GM21786 (cell line): ENCODE data around the gene WDFY2.

Source experiments
- ATAC-seq: cut with Tn5 transposase; IDR thresholded peaks from one replicate; pipeline ENCODE4 v1.9.1; 2021; ENCODE audit not compliant: unreplicated experiment

WDFY2 gene

DNA sequence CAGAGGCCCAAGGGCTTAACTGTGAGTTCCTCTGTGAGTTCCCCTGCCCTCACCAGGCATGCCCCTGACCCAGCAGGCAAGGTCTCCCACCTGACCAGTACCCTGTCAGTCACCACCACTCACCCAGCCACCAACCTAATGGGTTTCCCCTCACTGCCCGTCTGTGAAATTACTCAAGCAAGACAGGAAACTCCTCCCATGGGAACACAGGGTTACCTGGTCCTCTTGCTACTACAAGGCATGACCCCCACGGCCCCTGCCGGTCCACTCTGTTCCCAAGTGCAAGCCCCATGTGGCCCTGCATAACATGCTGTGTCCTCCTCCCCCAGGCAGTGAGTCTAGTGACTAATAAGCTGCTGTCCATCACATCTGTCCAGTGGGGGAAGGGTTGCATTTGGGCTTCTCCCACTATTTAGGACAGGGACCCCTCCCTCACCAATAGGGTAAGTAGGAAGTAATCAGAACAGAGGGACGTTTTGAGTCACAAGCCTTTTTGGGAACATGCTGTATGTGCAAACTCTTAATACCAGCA, 227.7 kb downstream of the WDFY2 start:
- ATAC-seq: peak; percentile 45

DNA sequence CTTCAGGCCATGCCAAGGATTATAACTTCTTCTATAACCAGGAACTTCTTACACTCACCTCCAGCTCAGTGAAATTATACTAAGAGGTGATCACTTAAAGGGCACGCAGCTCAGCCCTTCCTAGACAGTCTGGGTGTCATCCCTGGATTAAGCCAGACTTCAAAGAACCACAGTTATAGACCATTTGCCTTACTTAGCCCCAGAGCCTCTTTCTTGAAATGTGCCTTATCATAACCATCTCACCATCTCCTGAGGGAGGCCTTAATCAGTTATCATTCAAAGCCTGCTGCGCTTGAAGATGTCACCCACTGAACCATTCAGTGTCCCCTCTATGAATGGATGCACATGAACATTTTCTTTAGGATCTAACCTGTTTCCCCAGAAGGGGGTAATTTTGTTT, 229.8 kb downstream of the WDFY2 start:
- ATAC-seq: no peak

- peak; percentile 66 for ATAC-seq
Observed at GRCh38 chr13:51814825-51815650, 230.8 kb downstream of the WDFY2 start.

DNA sequence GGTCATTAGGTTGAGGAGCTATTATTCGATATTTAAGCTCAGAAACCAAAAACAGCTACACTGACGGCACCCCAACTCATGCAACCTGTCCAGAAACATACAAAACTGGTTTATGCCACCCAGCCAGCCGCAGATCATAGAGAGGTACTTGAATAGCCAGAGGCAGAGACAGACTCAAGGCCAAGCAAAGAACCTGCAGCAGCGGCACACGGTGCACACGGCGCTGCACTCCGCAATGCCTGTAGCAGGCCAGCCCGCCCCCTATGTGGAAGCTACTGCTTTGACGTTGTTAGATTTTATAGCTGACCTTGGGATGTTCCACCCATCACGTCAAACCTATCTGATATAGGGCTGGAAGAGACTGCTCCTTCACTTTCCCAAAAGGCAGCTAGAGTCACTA, 231.6 kb downstream of the WDFY2 start:
- ATAC-seq: no peak

- no peak for ATAC-seq
Observed at GRCh38 chr13:51816604-51817249, 232.5 kb downstream of the WDFY2 start.
